ENCODE results near the gene LCE2B.

DNA sequence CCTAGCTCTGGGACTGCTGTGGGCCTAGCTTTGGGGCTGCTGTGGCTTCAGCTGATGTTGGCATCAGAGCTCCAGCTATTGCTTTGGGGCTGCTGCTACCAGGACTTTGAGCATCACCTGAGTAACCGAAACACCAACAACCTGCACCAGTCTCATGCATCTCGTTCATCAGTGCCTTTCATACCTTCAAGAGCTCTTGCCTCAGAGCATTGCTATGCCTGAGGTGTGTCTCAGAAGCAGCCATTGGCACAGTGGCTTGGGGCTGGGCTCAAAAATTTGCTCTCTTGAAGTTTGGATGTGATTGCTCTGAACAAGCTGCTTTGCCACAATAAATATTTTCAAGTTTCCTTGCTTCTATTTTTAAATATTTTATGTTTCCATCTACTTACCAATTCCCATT, 29.5 kb upstream of the LCE2B start:
- TF ChIP-seq, protein P1, sequence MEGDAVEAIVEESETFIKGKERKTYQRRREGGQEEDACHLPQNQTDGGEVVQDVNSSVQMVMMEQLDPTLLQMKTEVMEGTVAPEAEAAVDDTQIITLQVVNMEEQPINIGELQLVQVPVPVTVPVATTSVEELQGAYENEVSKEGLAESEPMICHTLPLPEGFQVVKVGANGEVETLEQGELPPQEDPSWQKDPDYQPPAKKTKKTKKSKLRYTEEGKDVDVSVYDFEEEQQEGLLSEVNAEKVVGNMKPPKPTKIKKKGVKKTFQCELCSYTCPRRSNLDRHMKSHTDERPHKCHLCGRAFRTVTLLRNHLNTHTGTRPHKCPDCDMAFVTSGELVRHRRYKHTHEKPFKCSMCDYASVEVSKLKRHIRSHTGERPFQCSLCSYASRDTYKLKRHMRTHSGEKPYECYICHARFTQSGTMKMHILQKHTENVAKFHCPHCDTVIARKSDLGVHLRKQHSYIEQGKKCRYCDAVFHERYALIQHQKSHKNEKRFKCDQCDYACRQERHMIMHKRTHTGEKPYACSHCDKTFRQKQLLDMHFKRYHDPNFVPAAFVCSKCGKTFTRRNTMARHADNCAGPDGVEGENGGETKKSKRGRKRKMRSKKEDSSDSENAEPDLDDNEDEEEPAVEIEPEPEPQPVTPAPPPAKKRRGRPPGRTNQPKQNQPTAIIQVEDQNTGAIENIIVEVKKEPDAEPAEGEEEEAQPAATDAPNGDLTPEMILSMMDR (conservative IDR thresholded peaks at IDR 0.05), result no peak
- TF ChIP-seq ZFX (IDR thresholded peaks at IDR 0.05), result no peak
